Naive thymus-derived CD4-positive, alpha-beta T cell (primary cell): Measurements from ENCODE around the gene ADAMTS17. TPM values are rescaled to one million over a fixed set of nuclear protein-coding genes. Genes with fewer than 3 reads are reported as not detected.

ENCODE experiments used
- ATAC-seq: fragments of 150-1000 bp; cut with Tn5 transposase; 2 replicates; pipeline ENCODE4 v1.10.0; 2021; ENCODE audit warnings: mild to moderate bottlenecking, moderate library complexity
- CTCF ChIA-PET: fragments of 350-600 bp; sonication (Branson Sonifier 250); formaldehyde crosslinking; loops from one replicate; lab custom pipeline; 2021; ENCODE audit warnings: antibody characterized with exemption; lab: Charles Lee
- POLR2A ChIA-PET: fragments of 350-600 bp; sonication (Branson Sonifier 250); formaldehyde crosslinking; loops from one replicate; lab custom pipeline; 2021; ENCODE audit warnings: antibody characterized with exemption, inconsistent platforms; lab: Charles Lee
- DNase-seq, 9 donors: peaks; one replicate each; pipeline versions ENCODE4 v3.0.0 to v3.0.0-alpha.2; 2020 to 2022; ENCODE audit warnings: mixed read lengths in 1 of 9
- H3K27ac ChIP-seq: one replicate; pipeline ENCODE4 v1.7.0; 2013; ENCODE audit warnings: mild to moderate bottlenecking, low read depth, low read length, moderate library complexity
- H3K27me3 ChIP-seq, 2 donors: one replicate each; pipeline ENCODE4 v1.7.0; 2013; ENCODE audit warnings: low read length in 2 of 2, mild to moderate bottlenecking in 2 of 2, moderate library complexity in 2 of 2; ENCODE audit not compliant: control insufficient read depth in 2 of 2, insufficient read depth in 2 of 2
- H3K36me3 ChIP-seq, 3 experiments: 1 replicate in 2 of 3; 2 replicates in 1 of 3; pipeline ENCODE4 v1.7.0; 2013; ENCODE audit warnings: low read length in 3 of 3, mild to moderate bottlenecking in 3 of 3, moderate library complexity in 1 of 3; ENCODE audit not compliant: insufficient read depth in 3 of 3, control insufficient read depth in 2 of 3
- H3K4me1 ChIP-seq, 2 donors: one replicate each; pipeline ENCODE4 v1.7.0; 2013; ENCODE audit warnings: low read length in 2 of 2, mild to moderate bottlenecking in 2 of 2, moderate library complexity in 1 of 2; ENCODE audit not compliant: control insufficient read depth in 2 of 2, insufficient read depth in 2 of 2
- H3K4me3 ChIP-seq: 2 replicates; pipeline ENCODE4 v1.7.0; 2013; ENCODE audit warnings: mild to moderate bottlenecking, low read length
- H3K9me3 ChIP-seq, 3 experiments: 1 replicate in 2 of 3; 2 replicates in 1 of 3; pipeline ENCODE4 v1.7.0; 2013; ENCODE audit warnings: low read length in 3 of 3; ENCODE audit not compliant: control insufficient read depth in 2 of 3
- H3K27ac Mint-ChIP-seq, 9 donors: one replicate each; pipeline ENCODE4 v1.8.0; 2020 to 2022; ENCODE audit warnings: mixed read lengths in 9 of 9, mild to moderate bottlenecking in 8 of 9, moderate library complexity in 5 of 9, inconsistent platforms in 2 of 9
- H3K27me3 Mint-ChIP-seq, 5 donors: one replicate each; pipeline ENCODE4 v1.8.0; 2021 to 2022; ENCODE audit warnings: mixed read lengths in 5 of 5, mild to moderate bottlenecking in 1 of 5
- H3K36me3 Mint-ChIP-seq, 5 donors: one replicate each; pipeline ENCODE4 v1.8.0; 2020 to 2022; ENCODE audit warnings: mixed read lengths in 5 of 5, mild to moderate bottlenecking in 3 of 5, inconsistent platforms in 1 of 5
- H3K4me1 Mint-ChIP-seq, 7 donors: one replicate each; pipeline ENCODE4 v1.8.0; 2020 to 2022; ENCODE audit warnings: mixed read lengths in 7 of 7, mild to moderate bottlenecking in 3 of 7, inconsistent platforms in 1 of 7
- H3K4me3 Mint-ChIP-seq, 10 donors: one replicate each; pipeline ENCODE4 v1.8.0; 2020 to 2022; ENCODE audit warnings: mild to moderate bottlenecking in 10 of 10, mixed read lengths in 10 of 10, moderate library complexity in 6 of 10, inconsistent platforms in 2 of 10
- H3K9me3 Mint-ChIP-seq, 11 donors: one replicate each; pipeline ENCODE4 v1.8.0; 2020 to 2022; ENCODE audit warnings: mixed read lengths in 11 of 11, mild to moderate bottlenecking in 4 of 11, inconsistent platforms in 1 of 11, moderate library complexity in 1 of 11
- intact Hi-C, 2 donors: fragments of 100-400 bp; cut with micrococcal nuclease; formaldehyde crosslinking; loops; one replicate each; pipeline ENCODE4 v1.15.1; 2023
- polyA plus RNA-seq, 2 donors: library from polyadenylated mRNA; unstranded; fragments of 300-500 nt; fragmentation: Illumina TruSeq; gene quantifications; one replicate each; pipeline ENCODE4 v1.2.3, GENCODE V29; 2021
- total RNA-seq, 6 experiments: library from RNA in 5 of 6; stranded (reverse) in 5 of 6; gene quantifications; 1 replicate in 5 of 6; 2 replicates in 1 of 6; pipeline ENCODE4 v1.2.3 and lab custom pipeline; 2021 to 2026

Gene ADAMTS17
- total and polyA plus RNA-seq, 7 experiments from 2014 or later = 1.5 to 13.5 (median 3.2) TPM

DNA sequence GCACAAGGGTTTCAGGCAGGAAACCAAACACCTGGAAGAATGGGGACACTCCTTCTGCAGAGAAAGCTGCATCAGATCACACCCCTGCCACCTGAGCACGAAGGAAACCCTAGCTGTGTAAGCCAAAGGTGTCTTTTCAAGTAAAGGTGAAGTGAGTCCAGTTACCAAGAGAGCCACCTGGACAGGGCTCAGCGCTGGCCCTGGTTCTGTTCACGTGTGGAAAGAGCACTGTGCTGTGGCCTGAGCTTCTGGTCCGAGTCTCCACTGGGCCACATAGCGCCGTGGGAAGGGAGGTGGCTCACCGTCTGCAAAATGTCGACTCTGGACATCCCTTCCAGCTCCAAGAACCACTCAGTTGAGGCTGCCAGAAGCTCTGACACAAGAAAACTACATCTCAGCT lies 151.1 kb downstream of the ADAMTS17 start:
- intact Hi-C loops = no loop called here
- H3K9me3 Mint-ChIP-seq = no peaks in the 10 kb centered on the region
- H3K9me3 ChIP-seq = no peaks in the 10 kb centered on the region
- no peak overlapping the region for H3K4me3 ChIP-seq
- peaks cover 0 to 4% (median 0%) of the 10 kb centered on the region in 7 donors for H3K4me1 Mint-ChIP-seq
- ChIA-PET CTCF (no interaction called here), POLR2A (no interaction called here)
- peaks cover 0 to 2% (median 0%) of the 10 kb centered on the region in 5 donors for H3K27me3 Mint-ChIP-seq
- H3K27ac ChIP-seq = no peak overlapping the region
- H3K36me3 ChIP-seq = no peaks in the 10 kb centered on the region
- DNase-seq (no peak), ATAC-seq (no peak)
- no peak overlapping the region for H3K4me3 Mint-ChIP-seq
- no peaks in the 10 kb centered on the region for H3K27me3 ChIP-seq
- peaks cover 0 to 49% (median 24%) of the 10 kb centered on the region in 5 donors for H3K36me3 Mint-ChIP-seq
- H3K27ac Mint-ChIP-seq = no peak overlapping the region
- no peaks in the 10 kb centered on the region for H3K4me1 ChIP-seq

DNA sequence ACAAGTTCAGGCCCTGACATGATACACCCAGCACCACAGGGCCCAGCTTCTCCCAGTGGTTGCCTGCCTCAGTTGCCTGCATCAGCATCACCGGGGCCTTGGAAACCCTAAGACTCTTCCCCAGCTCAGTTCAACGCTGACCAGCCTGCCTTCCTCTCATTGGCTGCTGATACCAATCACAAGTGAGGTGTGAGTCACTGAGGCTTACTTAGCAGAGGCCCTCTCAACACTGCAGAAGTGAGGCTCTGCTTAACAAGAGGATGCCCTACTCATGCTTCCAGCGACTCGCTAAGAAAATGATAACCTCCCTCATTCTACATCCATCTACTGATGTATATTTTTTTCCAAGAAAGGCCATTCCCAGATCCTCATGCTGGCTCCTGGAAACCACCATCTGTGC lies 151.9 kb downstream of the ADAMTS17 start:
- Mint-ChIP-seq H3K9me3 (no peaks in the 10 kb centered on the region), H3K36me3 (peaks cover 0 to 46% (median 24%) of the 10 kb centered on the region in 5 donors), H3K27ac (no peak overlapping the region), H3K4me1 (peaks cover 0 to 4% (median 0%) of the 10 kb centered on the region in 7 donors), H3K27me3 (peaks cover 0 to 2% (median 0%) of the 10 kb centered on the region in 5 donors), H3K4me3 (no peak overlapping the region)
- Histone ChIP-seq H3K4me1 (no peaks in the 10 kb centered on the region), H3K27me3 (no peaks in the 10 kb centered on the region), H3K36me3 (no peaks in the 10 kb centered on the region), H3K4me3 (no peak overlapping the region), H3K27ac (no peak overlapping the region), H3K9me3 (no peaks in the 10 kb centered on the region)
- intact Hi-C loops = no loop called here
- ChIA-PET POLR2A (no interaction called here), CTCF (no interaction called here)
- DNase-seq (no peak), ATAC-seq (no peak)

DNA sequence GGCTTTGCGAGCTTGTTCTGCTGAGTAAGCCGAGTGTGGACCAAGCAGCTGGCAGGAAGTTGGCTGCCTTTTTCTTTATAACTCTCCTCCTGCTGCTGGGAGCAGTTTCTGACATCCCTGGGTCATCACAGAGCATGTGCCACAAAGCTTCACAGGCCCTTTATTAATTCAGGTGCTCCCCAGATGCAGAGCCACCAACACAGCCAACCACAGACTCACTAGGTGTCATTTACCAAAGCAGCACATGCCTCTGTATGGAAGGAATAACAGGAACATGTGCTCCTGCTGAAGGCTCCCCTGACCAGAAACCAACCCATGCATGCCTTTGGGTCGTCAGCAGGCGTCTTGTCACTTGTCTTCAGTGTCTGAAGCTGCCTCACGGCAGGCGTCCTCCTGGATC lies 152.5 kb downstream of the ADAMTS17 start:
- DNase-seq (no peak), ATAC-seq (no peak)
- Histone ChIP-seq H3K27ac (no peak overlapping the region), H3K36me3 (no peaks in the 10 kb centered on the region), H3K9me3 (no peaks in the 10 kb centered on the region), H3K4me1 (no peaks in the 10 kb centered on the region), H3K27me3 (no peaks in the 10 kb centered on the region), H3K4me3 (no peak overlapping the region)
- peaks cover 0 to 2% (median 0%) of the 10 kb centered on the region in 5 donors for H3K27me3 Mint-ChIP-seq
- ChIA-PET POLR2A (no interaction called here), CTCF (no interaction called here)
- peaks cover 0 to 45% (median 25%) of the 10 kb centered on the region in 5 donors for H3K36me3 Mint-ChIP-seq
- intact Hi-C loops = no loop called here
- H3K27ac Mint-ChIP-seq = no peak overlapping the region
- H3K4me1 Mint-ChIP-seq = peaks cover 0 to 4% (median 0%) of the 10 kb centered on the region in 7 donors
- H3K9me3 Mint-ChIP-seq = no peaks in the 10 kb centered on the region
- no peak overlapping the region for H3K4me3 Mint-ChIP-seq

DNA sequence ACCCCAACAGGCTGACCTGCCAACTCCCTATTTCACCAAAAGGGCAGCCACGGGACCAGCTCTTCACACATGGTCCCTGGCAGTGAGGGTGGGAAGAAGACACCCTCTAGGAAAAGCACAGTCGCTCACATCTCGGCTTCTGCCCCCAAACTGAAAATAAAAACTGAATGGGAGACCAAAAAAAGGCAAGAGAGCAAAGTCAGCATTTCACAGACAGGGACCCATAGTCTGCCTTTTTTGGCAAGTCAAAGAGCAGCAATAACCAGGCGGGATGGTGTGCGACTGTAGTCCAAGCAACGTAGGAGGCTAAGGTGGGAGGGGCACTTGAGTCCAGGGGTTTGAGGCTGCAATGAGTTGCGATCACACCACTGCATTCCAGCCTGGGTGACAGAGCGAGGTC lies 154.1 kb downstream of the ADAMTS17 start:
- no peak overlapping the region for H3K27ac Mint-ChIP-seq
- ATAC-seq (no peak), DNase-seq (no peak)

DNA sequence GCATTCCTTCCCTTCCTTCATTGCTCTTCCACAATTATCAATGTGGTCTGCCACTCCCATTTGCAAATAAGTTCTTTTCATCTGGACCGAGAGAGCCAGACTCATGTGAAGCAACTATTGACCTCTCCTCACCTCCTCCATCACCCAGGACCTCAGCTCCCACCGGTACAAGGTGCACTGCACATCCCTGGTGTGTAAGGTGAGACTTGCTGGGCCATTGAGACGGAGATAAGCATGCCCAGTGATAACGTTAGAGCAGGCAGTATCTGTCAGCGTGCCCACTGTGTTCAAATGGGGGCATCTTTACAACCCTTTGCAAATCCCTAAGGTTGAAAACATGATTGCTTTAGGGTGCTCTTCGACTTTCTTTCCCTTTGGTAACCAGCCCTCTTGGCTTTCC lies 154.8 kb downstream of the ADAMTS17 start:
- Mint-ChIP-seq H3K4me1 (peaks cover 0 to 4% (median 0%) of the 10 kb centered on the region in 7 donors), H3K4me3 (no peak overlapping the region), H3K27ac (no peak overlapping the region), H3K27me3 (peaks cover 0 to 2% (median 0%) of the 10 kb centered on the region in 5 donors), H3K9me3 (peaks cover 0 to 2% (median 0%) of the 10 kb centered on the region in 11 donors), H3K36me3 (peaks cover 0 to 40% (median 24%) of the 10 kb centered on the region in 5 donors)
- H3K36me3 ChIP-seq = no peaks in the 10 kb centered on the region
- no peak overlapping the region for H3K27ac ChIP-seq
- ChIA-PET CTCF (no interaction called here), POLR2A (no interaction called here)
- no peaks in the 10 kb centered on the region for H3K4me1 ChIP-seq
- intact Hi-C loops = no loop called here
- H3K4me3 ChIP-seq = no peak overlapping the region
- ATAC-seq = no peak
- DNase-seq = no peak
- H3K27me3 ChIP-seq = no peaks in the 10 kb centered on the region
- H3K9me3 ChIP-seq = no peaks in the 10 kb centered on the region

More for the DNA sequence above, 154.1 kb downstream of the ADAMTS17 start:
- POLR2A ChIA-PET = no interaction called here
- Mint-ChIP-seq H3K36me3 (peaks cover 0 to 38% (median 22%) of the 10 kb centered on the region in 5 donors), H3K27me3 (peaks cover 0 to 2% (median 0%) of the 10 kb centered on the region in 5 donors), H3K4me1 (peaks cover 0 to 4% (median 0%) of the 10 kb centered on the region in 7 donors), H3K4me3 (no peak overlapping the region), H3K9me3 (no peaks in the 10 kb centered on the region)
- intact Hi-C loops = no loop called here
- Histone ChIP-seq H3K9me3 (no peaks in the 10 kb centered on the region), H3K27ac (no peak overlapping the region), H3K36me3 (no peaks in the 10 kb centered on the region), H3K4me3 (no peak overlapping the region), H3K4me1 (no peaks in the 10 kb centered on the region), H3K27me3 (no peaks in the 10 kb centered on the region)
- CTCF ChIA-PET = no interaction called here

DNA sequence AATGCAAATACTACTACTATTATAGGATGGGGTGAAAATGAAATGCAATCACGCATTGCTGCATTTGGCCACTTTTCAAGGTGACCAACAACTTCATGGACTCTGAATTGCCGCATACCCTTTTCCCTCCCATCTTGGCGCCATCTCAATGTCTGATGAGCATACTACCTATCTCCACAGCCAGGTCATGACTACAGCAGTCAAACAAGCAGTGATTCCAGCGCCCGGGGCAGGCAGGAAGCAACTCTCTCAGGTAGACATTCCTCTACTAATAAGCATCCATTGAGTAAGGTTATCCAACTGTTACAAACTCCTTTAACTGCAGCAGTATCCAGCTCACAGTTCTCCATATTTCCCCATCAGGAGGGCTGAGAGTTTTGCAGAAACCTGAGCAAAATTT lies 155.4 kb downstream of the ADAMTS17 start:
- Mint-ChIP-seq H3K4me3 (no peak overlapping the region), H3K9me3 (peaks cover 0 to 5% (median 0%) of the 10 kb centered on the region in 11 donors), H3K4me1 (peaks cover 0 to 2% (median 0%) of the 10 kb centered on the region in 7 donors), H3K27ac (no peak overlapping the region), H3K27me3 (peaks cover 0 to 2% (median 0%) of the 10 kb centered on the region in 5 donors), H3K36me3 (peaks cover 0 to 43% (median 26%) of the 10 kb centered on the region in 5 donors)
- Histone ChIP-seq H3K9me3 (no peaks in the 10 kb centered on the region), H3K4me1 (no peaks in the 10 kb centered on the region), H3K27me3 (no peaks in the 10 kb centered on the region), H3K27ac (no peak overlapping the region), H3K4me3 (no peak overlapping the region), H3K36me3 (no peaks in the 10 kb centered on the region)
- ChIA-PET CTCF (no interaction called here), POLR2A (no interaction called here)
- DNase-seq (no peak), ATAC-seq (no peak)
- intact Hi-C loops = no loop called here

DNA sequence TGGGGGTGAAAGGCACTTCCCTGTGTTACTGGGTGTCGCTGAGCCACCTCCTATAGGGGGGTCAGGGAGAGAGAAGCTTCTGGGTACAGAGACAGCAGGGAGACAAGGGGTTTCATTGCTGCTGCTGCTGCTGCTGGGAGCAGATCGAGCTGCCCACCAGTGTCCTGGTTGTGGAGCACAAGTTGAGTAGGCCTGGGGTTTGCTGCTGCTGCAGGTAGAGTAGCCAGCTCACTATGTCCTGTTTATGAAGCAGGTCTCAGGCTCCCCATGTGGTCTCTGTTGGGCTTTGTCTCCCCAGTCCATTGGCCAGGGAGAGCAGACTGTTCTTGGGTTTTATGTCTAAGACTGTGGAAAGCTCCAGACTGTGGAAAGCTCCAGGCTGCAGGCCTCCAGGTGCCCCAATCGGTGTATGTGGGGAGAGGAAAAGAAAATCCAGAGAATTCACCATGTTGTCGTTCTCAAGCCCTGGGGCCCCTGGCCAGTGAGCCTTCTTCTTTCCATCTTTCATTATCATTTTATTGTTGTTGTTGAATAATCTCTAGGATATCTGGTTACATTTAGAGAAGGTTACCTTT lies 157.8 kb downstream of the ADAMTS17 start:
- POLR2A ChIA-PET = no interaction called here

More for the DNA sequence above, 157.8 kb downstream of the ADAMTS17 start:
- intact Hi-C loops = no loop called here
- Histone ChIP-seq H3K27ac (no peak overlapping the region), H3K4me3 (no peak overlapping the region), H3K36me3 (no peaks in the 10 kb centered on the region), H3K27me3 (no peaks in the 10 kb centered on the region), H3K9me3 (no peaks in the 10 kb centered on the region), H3K4me1 (no peaks in the 10 kb centered on the region)
- no peak for ATAC-seq
- Mint-ChIP-seq H3K4me3 (no peak overlapping the region), H3K36me3 (peaks cover 0 to 41% (median 18%) of the 10 kb centered on the region in 5 donors), H3K27ac (no peak overlapping the region), H3K27me3 (peaks cover 0 to 8% (median 0%) of the 10 kb centered on the region in 5 donors), H3K4me1 (no peaks in the 10 kb centered on the region), H3K9me3 (peaks cover 0 to 17% (median 4%) of the 10 kb centered on the region in 11 donors)
- CTCF ChIA-PET = no interaction called here
- DNase-seq = no peak
